ENCODE results near the gene TCERG1.

Gene TCERG1

DNA sequence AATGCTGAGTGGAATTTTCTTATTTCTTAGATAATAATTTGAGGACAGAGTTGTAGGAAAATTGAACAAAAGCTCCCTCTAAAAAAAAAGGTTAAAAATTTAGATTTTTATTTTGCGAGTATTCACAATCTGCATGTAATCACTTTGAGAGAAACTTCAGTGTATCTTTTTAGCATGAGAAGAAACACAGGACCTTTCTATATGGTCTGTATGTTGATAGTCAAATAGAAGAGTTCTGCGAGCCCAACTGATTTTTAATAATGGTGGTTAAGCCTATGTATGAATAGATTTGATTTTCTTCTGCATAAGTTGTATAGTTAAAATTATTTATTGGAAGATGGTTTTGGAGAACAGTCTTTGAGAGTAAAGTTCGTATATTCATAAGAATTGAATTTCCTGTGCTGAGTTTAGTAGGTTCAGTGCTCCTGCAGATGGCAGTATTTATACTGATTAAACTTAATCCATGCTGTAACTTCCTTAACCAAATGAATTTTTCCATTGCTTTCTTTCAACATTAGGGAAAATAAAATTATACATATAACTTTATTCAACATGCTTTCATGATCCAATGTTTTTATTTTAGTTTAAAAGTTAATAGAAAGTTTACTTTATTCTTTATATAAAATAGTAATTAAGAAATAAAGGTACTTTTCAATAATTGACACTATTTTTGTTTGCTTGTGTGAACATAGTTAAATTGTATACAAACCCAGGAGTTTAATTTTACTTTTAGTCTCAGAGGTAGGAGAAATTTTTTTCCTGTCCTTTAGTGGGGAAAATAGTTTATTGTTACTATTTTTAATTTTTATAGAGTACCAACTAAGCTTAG is 19.6 kb downstream of the TCERG1 start:
- peak; percentile 45 to 50 for DNase-seq (ENCODE audit: low read depth in 2 of 2)
- no peak overlapping the region for H3K4me3 ChIP-seq (replicated peaks in 1 of 2; ENCODE audit: low read depth in 2 of 2, low read length in 2 of 2)
- TF ChIP-seq CTCF (IDR thresholded peaks at IDR 0.05; ENCODE audit: low read depth, low read length) = peak; percentile 57

DNA sequence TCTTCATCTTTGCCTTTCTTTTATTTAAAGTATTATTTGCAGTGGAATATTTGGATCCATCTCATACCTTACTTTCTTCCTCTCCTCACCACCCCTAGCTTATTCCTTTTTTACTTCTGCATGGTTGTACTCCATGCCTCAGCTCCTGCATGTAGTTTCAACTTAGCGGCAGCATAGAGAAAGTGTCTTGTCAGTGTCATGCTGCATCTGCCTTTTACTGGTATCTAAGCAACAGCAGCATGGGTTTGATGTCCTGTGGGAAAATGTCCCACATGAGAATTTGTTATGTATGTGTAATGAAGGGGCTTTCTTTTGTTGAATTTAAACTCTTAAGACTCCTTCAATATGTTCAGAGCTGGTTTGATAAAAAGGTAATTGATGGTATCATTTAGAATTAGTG is 20.6 kb downstream of the TCERG1 start:
- no peak for TF ChIP-seq CTCF (IDR thresholded peaks at IDR 0.05; ENCODE audit: low read depth, low read length)

DNA sequence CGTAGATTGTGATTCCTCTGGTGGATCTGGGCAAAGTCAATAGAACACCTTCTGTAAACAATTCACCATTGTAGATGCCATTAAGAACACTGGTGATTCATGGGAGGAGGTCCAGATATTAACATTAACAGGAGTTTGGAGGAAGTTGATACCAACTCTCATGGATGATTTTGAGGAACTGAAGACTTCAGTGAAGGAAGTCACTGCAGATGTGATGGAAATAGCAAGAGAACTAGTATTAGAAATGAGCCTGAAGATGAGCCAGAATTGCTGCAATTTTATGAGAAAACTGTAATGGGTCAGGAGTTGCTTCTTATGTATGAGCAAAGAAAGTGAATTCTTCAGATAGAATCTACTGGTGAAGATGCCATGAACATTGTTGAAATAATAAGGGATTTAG is 26.9 kb downstream of the TCERG1 start:
- no peak overlapping the region for H3K4me3 ChIP-seq (replicated peaks in 1 of 2; ENCODE audit: low read depth in 2 of 2, low read length in 2 of 2)
- no peak for DNase-seq (ENCODE audit: low read depth in 2 of 2)
- no peak for TF ChIP-seq CTCF (IDR thresholded peaks at IDR 0.05; ENCODE audit: low read depth, low read length)

More for the DNA sequence above, 20.6 kb downstream of the TCERG1 start:
- no peak overlapping the region for H3K4me3 ChIP-seq (replicated peaks in 1 of 2; ENCODE audit: low read depth in 2 of 2, low read length in 2 of 2)
- DNase-seq (ENCODE audit: low read depth in 2 of 2) = no peak

DNA sequence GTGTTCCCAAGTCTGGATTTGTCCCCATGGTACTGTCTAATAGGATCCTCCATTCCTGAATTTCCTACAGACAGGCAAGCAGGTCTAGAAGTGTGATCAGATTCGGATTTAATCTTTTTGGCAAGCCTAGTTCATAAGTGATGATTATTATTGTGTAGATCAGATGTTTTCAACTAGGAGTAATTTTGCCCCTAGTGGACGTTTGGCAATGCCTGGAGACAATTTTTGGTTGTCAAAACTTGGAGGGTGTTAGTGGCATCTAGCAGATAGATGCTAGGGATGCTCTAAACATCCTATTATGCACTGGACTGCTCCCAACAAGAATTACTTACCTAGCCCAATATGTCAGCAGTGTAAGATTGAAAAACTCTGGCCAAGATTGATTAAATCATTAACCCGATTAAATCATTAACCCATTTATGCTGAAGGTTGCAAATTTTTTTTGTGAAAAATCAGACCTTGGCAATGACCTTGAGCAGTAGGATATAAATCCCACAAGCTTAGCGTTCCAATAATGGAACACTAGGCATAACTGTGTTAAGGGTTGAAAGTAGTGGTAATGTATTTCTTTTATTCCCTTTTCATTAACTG is 28.2 kb downstream of the TCERG1 start:
- TF ChIP-seq CTCF (IDR thresholded peaks at IDR 0.05; ENCODE audit: low read depth, low read length) = peak; percentile 34
- peak in 1 of 2 donors; percentile 9 for DNase-seq (ENCODE audit: low read depth in 2 of 2)
- no peak overlapping the region for H3K4me3 ChIP-seq (replicated peaks in 1 of 2; ENCODE audit: low read depth in 2 of 2, low read length in 2 of 2)

GRCh38 chr5:146475906-146476305 is 28.8 kb downstream of the TCERG1 start:
- H3K4me3 ChIP-seq (replicated peaks in 1 of 2; ENCODE audit: low read depth in 2 of 2, low read length in 2 of 2) = no peak overlapping the region
- DNase-seq (ENCODE audit: low read depth in 2 of 2) = peak; percentile 17 to 41
- no peak for TF ChIP-seq CTCF (IDR thresholded peaks at IDR 0.05; ENCODE audit: low read depth, low read length)

- no peak for DNase-seq (ENCODE audit: low read depth in 2 of 2)
- no peak overlapping the region for H3K4me3 ChIP-seq (replicated peaks in 1 of 2; ENCODE audit: low read depth in 2 of 2, low read length in 2 of 2)
- no peak for TF ChIP-seq CTCF (IDR thresholded peaks at IDR 0.05; ENCODE audit: low read depth, low read length)
These were observed 35.6 kb downstream of the TCERG1 start for GRCh38 chr5:146482775-146483174.
